SW480 (cell line): Measurements from ENCODE around the gene NUP133.
"Not testable (repeated sequence)": the region's sequence is repeated elsewhere in the genome, so short reads cannot be mapped to it uniquely, and the experiment has no call there.

ENCODE experiments used
- DNase-seq: peaks from one replicate; pipeline ENCODE4 v3.0.0-alpha.2; 2016; ENCODE audit warnings: low spot score

NUP133 gene

GRCh38 chr1:229507951-229508822 lies at the start of gene NUP133:
Gene NUP133, minus strand, starts transcription at chr1:229508341. Its CDS starts 92 bp downstream, at chr1:229508249.
- peak; percentile 96 for DNase-seq

GRCh38 chr1:229557200-229557850 lies 49.2 kb upstream of the NUP133 start:
- DNase-seq = no peak

- DNase-seq = no peak
These were observed 46.9 kb upstream of the NUP133 start for GRCh38 chr1:229554886-229555621.

GRCh38 chr1:229553621-229554130 lies 45.5 kb upstream of the NUP133 start:
- DNase-seq = no peak

- DNase-seq = no peak
These were observed 44.6 kb upstream of the NUP133 start for GRCh38 chr1:229552732-229553131.

- DNase-seq = no peak
These were observed 42.8 kb upstream of the NUP133 start for GRCh38 chr1:229550812-229551567.

GRCh38 chr1:229547542-229547941 lies 39.4 kb upstream of the NUP133 start:
- no peak for DNase-seq

GRCh38 chr1:229544587-229544986 lies 36.4 kb upstream of the NUP133 start:
- no peak for DNase-seq

GRCh38 chr1:229539863-229540506 lies 31.8 kb upstream of the NUP133 start:
- DNase-seq = no peak

- DNase-seq = no peak
These were observed 30.8 kb upstream of the NUP133 start for GRCh38 chr1:229538945-229539344.

- no peak for DNase-seq
These were observed 29.8 kb upstream of the NUP133 start for GRCh38 chr1:229537894-229538293.

- DNase-seq = no peak
These were observed 28.8 kb upstream of the NUP133 start for GRCh38 chr1:229536982-229537381.

- DNase-seq = no peak
These were observed 27.1 kb upstream of the NUP133 start for GRCh38 chr1:229535230-229535629.

- DNase-seq = no peak
These were observed 23.2 kb upstream of the NUP133 start for GRCh38 chr1:229531326-229531725.

GRCh38 chr1:229529639-229530038 lies 21.5 kb upstream of the NUP133 start:
- DNase-seq = no peak

- DNase-seq = no peak
These were observed 18.6 kb upstream of the NUP133 start for GRCh38 chr1:229526695-229527094.

- DNase-seq = no peak
These were observed 14.9 kb upstream of the NUP133 start for GRCh38 chr1:229523052-229523451.

GRCh38 chr1:229514578-229515275 lies 6.6 kb upstream of the NUP133 start:
- DNase-seq = peak; percentile 66

- not testable (repeated sequence) for DNase-seq
These were observed 3.5 kb upstream of the NUP133 start for GRCh38 chr1:229511625-229512024.

- DNase-seq = not testable (repeated sequence)
These were observed 3.1 kb upstream of the NUP133 start for GRCh38 chr1:229511201-229511600.

GRCh38 chr1:229509576-229509975 lies 1.4 kb upstream of the NUP133 start:
- DNase-seq = peak; percentile 75
